ENCODE data around the gene CCDC201.

CCDC201 gene, protein sequence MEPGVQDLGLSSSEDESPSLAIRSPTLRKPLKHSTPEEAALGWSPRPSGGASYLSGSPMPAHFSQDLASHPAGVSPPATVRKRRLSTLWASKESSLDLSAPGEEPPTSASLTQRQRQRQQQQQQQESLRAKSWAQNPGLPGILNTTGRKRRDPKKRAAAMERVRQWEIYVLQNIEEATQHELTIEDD

DNA sequence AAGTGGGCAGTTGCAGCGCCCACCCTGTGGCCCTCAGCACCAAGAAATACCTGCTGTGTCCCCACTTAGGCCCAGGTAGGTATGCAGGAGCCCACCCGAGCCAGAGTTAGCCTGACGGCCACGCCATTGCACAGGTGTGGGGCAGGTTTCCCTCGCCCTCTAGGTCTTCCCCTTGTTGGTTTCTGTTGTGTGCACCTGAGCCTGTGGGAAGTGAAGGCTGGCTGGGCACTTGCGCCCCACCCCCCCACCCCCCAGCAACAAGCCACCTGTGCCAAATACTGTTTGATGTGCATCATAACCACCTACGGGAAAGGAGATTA, at the start of gene CCDC201:
Gene CCDC201 (minus strand): TSS at position 48 of the 320 bp plus-strand sequence. CDS start 75 bp downstream, outside the sequence.
- DNase-seq: no peak

DNA sequence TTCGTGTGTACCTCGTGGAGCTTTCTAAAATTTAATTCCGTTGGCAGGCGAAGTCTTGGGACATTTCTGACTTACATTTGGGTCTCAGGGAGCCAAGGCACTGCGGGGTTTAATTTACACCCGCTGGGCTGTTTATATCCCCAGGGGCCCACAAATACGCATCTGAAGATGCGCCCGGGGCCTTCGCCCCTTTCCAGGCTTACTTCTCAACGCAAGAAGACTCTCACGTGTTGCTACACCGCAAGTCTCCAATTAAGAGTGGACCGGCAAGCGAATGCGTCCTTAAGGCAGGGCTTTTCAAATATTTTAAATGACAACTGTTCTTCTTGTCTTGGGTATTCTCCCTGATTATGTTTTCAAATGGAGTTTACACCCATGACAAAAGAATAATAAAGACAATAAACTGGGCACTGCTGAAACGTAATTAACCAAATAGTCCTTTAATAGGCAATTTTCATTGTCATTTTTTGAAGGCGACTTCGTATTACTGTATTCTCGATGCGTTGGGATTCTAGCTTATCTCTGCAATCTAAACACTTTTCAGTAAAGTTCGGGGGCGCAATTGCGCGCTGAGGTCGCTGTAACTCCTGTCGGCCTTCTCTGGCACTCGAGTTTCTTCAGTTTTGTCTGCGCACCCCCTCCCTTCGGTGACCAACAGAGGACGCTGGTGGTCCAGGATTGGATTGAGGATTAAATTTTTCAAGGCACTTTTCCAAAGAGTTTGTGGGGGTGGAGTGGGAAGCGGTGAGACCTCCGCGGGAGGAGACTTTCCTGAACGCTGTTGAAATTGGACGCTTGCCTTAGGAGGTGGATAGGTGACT, 49.0 kb upstream of the CCDC201 start:
- DNase-seq: peak in 1 of 2 donors; percentile 47

DNA sequence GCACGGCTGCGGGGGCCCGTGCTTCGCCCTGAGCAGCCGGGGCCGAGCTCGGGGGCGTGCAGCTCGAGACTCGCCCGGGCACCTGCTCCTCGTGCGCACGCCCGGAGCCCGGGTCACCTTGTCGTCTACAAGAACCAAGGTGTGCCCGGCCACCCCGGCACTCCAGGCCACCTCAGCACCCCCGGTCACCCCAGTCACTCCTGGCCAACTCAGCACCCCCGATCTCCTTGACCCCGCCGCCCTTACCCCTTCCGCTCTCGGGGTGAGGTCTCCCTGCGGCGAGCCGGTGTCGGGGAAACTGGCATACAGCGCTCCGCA, 48.5 kb upstream of the CCDC201 start:
- DNase-seq: no peak

DNA sequence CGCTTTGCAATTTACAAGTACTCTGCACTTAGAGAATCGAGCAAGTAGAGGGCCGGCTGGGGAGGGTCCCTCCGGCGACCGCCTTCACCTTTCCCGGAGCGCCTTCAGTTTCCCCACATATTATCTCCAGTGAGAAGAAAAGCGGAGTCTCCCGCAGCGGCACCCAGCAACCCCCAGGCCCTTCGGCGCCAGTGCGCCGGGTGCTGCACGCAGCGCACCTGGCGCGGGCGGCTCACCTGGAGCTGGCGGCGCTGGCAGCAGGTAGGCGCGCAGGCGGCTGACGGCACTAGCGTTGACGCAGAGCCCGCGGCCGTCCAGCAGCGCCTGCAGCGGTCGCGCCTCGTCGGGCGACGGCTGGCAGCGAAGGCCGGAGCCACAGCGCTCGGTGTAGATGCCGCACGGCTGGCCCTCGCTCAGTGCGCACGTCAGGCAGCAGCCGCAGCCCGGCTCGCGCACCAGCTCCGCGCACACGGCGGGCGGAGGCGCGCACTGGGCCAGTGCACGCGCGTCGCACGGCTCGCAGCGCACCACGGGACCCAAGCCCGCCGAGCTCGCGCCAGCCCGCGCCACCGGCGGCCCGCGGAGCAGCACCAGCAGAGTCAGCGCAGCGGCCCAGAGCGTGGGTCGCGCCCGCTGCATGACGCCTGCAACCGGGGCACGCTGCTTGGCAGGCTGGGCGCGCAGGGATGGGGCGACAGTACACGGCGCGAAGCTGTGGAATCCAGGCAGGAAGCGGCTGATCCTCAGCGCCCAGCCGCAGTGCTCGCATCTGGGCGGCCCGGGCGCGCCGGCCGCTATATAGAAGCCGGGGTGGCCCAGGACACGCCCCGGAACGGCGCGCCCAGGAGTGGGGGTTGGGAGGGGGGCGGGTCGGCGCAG, 47.9 kb upstream of the CCDC201 start, which contains the start of gene IGFBP3:
Gene IGFBP3 (minus strand): TSS at position 771 of the 879 bp plus-strand sequence. CDS start 132 bp downstream, at position 639.
- peak in 1 of 2 donors; percentile 53 for DNase-seq

DNA sequence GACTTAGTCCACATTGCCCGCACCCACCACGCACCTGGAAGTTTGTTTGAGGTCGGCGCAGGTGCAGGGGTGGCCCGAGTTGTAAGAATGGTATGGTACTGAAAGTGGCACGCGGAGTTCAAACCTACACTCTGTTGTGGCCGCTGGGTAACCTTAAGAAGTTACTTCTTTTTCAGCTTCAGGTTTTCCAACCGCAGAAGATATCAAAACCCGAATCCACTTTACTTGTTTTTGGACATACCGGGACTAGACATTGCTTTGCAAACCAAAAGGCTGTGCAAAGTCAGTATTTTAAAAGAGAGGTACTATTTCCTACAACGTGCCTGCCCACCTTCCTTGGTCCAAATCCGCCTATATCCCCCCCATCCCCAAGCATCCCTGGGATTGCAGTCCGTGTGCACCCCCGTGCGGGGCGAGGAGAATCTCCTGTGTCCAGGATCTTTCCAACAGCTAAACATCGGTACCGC, 47.1 kb upstream of the CCDC201 start:
- DNase-seq: no peak

DNA sequence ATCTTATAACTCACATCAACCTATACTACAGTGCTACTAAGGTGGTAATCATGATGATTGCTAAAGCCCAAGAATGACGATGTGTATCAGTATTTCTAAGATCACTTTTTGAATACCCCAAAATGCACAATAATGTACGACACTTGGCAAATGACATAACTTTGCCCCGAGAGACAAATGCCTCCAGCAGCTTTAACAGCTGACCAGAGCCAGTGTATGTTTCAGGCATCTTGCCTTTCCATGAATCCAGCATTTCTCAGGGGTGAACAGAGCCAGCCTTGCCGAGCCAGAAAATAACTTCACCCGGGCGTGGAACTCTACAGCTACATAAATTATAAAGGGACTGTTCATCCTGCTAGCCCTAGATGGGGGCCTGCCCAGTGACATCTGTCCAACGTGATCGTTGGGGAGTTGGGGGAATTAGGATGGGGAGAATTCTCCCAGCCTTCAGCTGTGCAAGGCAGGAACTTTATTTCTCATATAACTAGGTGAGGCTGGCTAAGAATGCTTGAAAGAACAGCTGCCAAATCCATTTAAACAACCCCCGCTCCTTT, 46.4 kb upstream of the CCDC201 start:
- DNase-seq: no peak

DNA sequence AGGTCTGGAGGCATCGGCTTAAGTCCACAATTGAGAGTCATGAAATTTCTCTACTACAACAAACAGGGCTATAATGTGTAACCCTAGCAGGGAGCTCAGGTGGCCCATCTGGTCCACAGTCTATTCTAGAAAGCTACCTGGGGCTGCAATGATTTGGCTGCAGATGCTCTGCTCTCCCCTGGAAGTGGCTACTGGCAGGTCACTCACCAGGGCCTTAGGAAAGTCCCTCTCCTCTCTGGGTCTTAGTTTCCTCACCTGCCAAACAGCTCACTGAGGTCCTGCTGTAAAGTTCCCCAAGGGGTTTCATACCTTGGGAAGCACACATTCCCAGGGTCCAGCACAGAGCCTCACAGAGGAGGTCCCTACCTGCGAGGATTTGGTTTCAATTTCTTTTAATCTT, 45.7 kb upstream of the CCDC201 start:
- no peak for DNase-seq

DNA sequence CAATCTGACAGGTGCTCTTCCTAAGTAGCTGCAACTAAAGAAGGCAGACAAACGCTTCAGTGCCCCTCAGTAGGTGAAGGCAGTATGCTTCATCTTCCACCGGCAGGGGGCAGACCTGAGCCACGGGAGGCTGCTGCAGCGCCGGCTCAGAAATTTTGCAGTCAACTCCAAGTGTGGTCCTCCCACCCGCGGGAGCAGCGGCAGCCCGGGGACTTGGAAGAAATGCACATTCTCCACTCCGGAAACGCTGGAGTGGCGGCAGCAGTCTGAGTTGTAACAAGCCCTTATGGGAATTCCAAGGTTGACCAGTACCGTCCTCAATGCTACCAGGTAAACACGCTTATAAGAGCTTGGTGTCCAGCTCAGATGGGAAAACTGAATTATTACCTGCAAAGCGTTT, 44.8 kb upstream of the CCDC201 start:
- peak; percentile 55 to 72 for DNase-seq

DNA sequence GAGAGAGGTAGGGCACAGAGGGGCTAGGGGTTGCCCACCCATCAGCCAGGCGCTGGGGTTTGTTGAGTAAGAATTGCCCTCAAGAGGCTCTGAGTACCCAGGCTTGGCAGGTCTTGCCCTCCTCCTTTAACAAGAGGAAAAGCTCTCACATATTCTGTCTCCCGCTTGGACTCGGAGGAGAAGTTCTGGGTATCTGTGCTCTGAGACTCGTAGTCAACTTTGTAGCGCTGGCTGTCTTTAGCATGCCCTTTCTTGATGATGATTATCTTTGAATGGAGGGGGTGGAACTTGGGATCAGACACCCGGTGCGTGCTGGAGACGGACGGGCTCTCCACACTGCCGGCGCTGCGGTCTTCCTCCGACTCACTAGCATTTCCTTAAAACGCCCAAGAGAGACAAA, 44.2 kb upstream of the CCDC201 start:
- no peak for DNase-seq

DNA sequence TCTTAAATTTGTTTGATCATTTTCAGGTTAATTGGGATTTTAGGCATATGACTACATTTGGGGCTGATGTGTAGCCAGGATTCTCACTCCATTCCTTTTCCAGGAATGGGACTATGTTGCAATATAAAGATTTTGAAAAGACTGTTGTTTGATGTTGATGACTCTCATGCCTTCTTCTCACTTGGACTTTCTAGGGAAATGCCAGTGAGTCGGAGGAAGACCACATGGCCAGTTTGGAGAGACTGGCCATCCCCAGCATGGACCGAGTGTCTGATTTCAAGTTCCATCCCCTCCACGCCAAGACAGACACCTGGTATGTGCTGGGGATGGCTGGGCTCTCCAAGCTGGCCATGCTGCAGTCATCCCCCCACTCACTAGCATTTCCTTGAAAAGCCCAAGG, 42.7 kb upstream of the CCDC201 start:
- no peak for DNase-seq

DNA sequence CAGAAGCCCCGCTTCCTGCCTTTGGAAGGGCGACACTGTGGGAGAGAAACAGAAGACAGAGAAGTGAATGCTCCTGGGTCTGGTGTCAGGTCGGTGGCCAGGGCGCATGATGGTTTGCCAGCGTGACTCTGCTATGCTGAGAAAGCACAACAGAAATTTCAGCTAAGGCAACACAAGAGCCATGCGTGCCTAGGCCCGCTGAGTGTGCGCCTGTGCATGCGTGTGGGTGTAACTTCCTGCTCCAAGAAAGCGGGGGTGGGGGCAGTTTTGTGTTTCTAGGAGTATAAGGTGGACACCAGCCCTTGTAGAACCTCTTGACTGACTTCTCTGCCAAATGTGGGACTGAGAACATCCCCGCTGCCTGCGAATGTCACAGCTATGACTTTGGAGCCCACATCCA, 42.0 kb upstream of the CCDC201 start:
- no peak for DNase-seq

DNA sequence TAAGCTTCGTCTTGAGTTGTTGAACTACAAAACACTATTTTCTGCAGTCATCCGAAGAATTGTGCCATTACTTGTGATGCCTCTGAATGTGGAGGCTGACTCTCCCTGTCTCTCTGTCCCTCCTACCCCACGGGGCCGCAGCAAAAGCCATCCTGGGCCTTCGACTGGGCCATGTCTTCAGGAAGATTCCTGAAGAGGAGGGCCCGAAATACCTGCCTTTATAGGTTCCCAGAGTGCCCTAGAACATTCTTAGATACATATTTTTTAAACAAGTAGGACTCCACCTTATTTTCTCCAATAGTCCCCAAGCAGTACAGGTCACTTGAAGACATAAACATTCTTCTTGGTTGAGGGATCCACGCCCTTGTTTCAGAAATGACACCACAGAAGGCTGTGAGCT, 40.1 kb upstream of the CCDC201 start:
- DNase-seq: no peak

DNA sequence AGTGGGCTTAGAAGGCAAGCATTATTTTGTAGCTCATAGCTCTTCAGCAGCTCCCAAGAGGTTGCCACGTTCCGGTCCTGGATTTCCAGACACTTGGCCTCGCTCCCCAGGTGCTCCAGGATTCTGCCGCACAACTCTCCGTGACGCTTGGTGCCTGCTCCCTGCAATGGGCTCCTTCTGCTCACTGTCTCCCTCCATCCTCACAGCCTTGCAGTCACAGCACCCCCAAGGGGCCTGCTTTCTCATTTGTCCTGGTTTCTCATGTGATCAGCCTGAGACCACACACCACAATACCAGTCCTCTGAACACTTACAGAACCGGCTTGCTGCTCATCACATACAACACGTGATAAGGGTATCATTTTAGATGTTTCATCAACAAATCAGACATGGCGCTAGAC, 38.4 kb upstream of the CCDC201 start:
- no peak for DNase-seq

DNA sequence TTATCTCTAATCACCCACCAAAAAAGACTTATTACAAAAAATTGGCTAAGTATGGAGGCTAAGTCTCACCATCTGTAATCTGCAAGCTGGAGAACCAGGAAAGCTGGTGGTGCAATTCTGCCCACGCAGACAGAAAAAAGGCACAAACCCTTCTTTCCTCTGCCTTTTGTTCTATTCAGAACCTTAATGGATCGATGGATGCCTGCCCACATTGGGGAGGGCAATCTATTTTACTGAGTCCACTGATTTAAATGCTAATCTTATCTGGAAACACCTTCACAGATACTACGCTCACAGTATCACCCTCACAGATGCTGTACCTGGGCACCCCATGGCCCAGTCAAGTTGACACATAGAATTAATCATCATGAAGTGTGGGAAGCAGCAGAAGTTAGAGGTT, 38.0 kb upstream of the CCDC201 start:
- DNase-seq: no peak

DNA sequence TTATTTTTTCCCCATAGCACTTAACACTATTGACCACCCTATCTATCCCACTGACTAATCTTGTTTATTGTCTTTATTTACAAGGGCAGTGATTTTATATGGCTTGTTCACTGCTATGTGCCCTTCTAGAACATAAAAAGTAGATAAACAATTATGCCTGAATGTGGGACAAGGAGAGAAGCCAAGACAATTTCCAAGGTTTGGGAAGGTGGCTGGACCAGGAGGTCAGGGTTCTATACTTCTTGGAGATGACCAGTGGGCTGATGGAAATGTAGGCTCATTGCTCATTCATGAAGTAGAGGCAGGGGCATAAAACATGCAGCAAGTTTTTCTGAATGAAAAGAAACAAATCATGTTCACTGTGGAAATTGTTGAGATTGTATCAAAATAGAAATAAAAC, 36.7 kb upstream of the CCDC201 start:
- DNase-seq: no peak

DNA sequence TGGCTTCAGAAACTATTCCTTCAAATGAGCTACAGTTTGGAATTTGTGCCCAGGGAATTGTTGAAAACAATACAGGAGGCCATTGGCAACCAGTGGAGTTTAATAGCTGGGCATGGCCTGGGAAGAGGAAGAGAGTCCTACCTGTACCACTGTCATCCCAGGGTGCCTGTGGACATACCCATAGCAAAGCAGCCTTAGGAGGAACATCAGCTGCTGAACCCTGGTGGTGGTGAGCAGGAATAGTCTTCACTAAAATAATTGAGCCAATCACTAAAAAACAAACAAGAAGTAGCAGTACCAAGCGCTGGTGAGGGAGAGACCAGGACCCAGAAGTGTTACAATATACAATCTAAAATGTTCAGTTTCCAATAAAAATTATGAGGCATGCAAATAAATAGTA, 29.9 kb upstream of the CCDC201 start:
- no peak for DNase-seq

DNA sequence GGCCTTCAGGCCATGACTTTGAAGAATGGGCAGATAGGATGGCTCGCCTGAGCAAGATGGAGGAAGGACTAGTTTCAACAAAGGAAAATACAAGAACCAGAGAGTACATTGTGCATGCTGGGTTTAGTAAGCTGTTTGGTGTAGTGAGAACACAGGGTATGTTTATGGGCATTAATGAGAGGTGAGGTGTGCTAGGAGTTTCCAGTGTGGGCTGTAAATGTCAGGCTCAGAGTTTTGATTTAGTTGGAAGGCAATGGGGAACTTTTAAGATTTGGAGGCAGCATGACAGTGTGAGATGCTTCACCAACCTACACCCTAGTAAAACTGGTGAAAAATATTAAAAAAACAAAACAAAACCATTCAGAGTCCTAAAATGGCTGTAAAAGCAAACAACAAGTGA, 28.7 kb upstream of the CCDC201 start:
- DNase-seq: no peak

DNA sequence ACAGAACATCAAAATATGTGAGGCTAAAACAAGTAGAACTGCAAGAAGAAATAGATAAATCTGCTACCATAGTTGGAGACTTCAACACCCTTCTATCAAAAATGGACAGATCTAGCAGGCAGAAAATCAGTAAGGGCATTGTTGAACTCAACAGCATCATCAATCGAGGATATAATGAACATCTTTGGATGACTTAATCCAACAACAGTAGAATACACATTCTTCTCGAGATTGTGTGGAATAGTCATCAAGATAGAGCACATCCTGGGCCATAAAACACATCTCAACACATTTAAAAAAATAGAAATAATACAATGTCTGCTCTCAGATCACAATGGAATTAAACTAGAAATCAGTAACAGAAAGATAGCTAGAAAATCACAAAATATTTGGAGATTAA, 25.3 kb upstream of the CCDC201 start:
- no peak for DNase-seq

DNA sequence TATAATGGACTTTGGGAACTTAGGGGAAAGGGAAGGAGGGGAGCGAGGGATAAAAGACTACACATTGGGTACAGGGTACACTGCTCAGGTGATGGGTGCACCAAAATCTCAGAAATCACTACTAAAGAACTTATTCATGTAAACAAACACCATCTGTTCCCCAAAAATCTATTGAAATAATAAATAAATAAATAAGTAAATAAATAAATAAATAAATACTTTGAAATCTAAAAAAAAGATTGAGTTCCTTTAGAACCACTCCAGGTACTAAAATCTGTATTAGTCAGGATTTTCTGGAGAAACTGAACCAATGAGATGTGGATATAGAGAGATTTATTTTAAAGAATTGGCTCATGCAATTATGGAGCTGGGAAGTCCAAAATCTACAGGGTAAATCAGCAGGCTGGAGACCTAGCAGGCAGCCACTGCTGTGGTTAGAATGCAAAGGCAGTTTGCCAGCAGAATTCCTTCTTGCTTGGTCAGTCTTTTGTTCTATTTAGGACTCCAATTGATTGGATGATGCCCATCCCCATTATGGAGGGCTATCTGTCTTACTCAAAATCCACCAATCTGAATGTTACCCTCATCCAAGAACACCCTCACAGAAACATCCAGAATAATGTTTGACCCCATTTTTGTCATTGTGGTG, 24.3 kb upstream of the CCDC201 start:
- DNase-seq: no peak

DNA sequence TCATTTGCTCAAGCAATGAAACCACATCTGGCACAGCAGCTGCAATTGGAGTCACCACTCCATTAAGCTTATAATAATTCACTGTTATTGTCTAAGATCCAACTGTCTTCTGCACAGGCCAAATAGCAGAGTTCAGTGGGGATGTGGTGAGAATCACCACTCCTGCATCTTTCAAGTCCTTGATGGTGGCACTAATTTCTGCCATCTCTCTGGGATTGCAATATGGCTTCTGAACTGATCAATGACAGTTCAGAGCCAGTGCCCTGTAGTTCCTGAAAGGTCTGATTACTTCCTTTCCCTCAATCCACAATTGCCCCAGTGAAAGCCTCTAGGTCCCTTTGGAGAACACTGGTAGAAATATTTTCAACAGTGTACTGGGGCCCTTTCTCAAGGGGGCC, 21.8 kb upstream of the CCDC201 start:
- DNase-seq: no peak

DNA sequence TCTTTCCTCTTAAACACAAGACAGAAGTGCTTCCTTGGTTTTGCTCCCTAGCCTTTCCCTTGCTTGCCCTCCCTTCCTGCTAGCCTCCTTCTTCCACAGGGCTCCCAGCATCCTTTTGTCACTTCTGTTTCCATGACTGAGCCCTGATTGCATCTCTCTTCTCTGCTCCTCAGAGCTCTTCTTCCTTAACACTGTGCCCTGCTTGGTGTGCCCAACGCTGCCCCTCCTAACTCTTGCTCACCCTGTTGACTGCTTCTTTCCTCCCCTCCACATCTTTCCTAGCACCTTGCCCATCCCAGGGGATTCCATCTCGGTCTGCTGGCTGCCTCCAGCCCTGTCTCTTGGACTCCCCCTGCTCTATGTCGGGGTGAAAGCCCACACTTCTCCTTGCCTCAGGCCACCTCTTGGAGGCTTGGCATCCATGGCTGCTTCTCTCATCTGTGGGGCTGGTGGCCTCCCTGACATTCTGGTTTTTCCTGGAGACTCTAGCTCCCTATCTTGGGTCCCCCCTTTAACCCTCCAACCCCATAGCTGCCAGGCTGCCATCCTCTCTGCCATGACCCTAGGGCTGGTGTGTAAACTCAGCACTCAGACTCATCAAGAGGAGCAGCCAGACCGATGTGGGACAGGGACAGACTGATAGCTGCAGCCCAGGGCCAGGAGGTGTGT, 21.2 kb upstream of the CCDC201 start:
- DNase-seq: no peak

DNA sequence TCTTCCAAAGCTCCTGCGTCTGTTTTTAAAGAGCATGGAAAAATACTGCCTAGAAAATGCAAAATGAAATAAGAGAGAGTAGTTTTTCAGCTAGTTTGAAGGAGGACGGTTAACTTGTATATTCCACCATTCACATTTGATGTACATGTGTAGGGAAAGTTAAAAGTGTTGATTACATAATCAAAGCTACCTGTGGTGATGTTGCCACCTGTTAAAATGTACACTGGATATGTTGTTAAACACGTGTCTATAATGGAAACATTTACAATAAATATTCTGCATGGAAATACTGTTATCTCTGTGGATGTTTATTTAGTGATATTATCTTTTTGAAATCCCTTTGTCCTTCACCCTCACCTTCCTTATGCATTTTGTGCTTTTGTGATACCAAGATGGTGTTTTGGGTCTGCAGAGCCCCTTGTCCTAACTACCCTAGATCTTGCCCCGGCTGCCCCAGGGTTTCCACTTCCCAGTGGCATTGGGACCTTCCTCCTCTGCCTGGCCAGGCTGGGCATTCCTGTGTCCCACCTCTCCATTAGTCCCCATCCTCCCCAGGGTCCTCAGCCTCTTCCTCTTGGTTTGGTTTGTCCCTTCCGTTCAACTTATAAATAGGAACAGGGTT, 20.6 kb upstream of the CCDC201 start:
- no peak for DNase-seq

All from CD4-positive, alpha-beta T cell treated with Interferon alpha-2 for 1 hour (primary cell).